HG03432 (cell line): ENCODE data around the gene SLC23A3.

Source experiments
- ATAC-seq: cut with Tn5 transposase; IDR thresholded peaks from one replicate; pipeline ENCODE4 v1.9.1; 2021; ENCODE audit warnings: mild to moderate bottlenecking, moderate library complexity; ENCODE audit not compliant: unreplicated experiment

SLC23A3 gene

DNA sequence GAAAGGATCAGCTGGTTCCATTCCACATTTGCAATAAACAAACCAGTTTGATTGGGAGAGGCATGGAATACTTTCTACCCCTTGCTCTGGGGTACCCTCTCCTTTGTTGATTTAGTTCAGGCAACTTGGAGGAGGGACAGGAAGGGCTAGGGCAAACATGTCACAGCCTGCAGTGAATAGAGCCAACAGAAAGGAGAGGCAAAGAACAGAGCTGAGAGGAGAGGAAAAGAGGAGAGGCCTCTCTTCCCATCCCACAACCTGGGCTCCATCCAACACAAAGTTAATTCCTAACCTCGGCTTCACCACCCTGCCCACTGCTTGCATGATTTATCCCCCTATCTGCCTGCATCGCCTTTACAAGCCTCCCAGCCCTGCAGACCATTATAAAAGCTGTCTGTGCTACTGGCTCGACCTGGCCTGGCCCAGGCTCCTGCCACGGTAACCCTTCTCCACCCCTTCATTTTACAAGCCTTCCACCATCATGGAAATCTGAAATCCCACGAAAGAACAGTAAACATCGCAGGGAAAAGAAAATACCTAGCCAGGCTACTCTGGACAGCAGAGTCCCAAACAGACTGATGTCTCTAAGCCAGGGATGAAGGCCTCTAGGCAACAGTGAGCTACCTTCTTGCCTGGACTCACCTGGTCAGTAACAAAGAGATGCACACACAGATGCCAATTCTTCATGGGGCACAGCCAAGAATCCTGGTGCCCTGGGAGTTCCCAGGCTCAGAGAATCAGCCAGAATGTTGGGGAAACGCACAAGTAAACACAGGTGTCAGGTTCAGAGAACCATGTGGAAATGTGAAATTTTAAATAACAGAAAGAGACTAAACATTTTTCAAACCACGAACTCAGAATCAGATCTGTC is 52.8 kb downstream of the SLC23A3 start:
- ATAC-seq: no peak

DNA sequence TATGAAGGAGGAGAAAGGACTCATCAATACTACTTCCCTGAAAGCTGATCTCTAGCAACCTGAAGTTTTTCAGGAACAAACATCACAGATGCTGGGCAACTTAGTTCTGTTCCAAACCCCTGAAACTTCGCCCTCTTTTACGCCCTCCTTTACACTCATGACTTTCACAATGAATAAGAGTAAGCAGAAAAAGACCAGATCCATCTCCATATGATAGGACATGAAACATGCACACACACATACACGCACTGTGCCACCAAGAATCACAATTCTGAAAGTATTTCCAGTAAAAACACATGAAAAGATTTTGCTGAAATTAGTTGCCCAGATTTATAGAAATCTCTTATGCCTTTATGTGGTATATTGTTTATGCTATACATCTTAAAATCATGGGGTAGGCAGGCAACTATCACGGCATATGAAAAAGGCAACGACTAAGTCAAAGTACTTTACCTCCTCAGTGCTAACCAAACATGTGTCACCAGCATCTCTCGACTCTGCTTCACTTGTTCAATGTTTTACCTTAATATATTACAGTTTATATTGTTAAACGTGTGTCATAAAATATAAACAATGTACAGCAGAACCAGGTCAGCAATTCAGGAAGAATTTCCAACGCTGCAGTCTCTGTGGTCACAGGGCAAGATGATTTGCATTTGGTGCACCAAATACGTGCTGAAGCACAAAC is 57.0 kb downstream of the SLC23A3 start:
- ATAC-seq: no peak

DNA sequence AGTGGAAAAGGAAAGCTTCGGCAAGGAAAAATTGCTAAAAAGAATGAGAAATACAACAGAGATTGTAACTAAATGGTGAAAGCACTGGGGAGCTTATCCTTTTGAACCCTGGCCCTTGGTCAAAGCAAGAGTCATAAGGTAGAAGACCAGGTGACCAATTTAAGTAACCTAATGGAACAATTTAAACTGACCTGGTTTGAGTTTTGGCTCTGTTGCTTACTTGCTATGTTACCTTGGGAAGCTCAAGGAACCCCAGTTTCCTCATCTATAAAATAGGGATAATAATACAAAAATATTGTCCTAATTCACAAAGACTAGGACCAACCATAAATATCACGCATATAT is 57.8 kb downstream of the SLC23A3 start:
- no peak for ATAC-seq
